GM21526 (cell line): ENCODE measurements around the gene KCNQ1.

Experiments
- ATAC-seq: cut with Tn5 transposase; IDR thresholded peaks from one replicate; pipeline ENCODE4 v1.9.1; 2021; ENCODE audit warnings: moderate library complexity; ENCODE audit not compliant: unreplicated experiment, low FRiP score

The KCNQ1 gene

GRCh38 chr11:2655834-2656622 is 211.2 kb downstream of the KCNQ1 start:
- no peak for ATAC-seq

DNA sequence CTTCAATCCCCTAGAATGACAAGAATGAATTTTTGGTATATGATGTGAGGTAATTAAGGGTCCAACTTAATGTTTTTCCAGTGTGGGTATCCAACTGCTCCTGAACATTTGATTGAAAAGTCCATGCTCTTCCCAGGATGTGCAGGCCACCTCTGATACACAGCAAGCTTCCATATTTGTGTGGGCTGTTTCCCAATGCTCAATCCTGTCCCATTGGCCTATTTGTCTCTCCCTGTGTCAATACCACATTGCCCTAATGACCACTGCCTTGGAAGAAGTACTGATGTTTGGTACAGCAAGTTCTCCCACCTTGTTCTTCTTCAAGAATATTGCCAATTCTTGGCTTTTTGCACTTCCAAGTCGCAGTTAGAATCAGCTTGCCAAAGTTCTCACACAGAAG is 212.1 kb downstream of the KCNQ1 start:
- no peak for ATAC-seq

- ATAC-seq = no peak
Observed at GRCh38 chr11:2657697-2658284, 213.0 kb downstream of the KCNQ1 start.

GRCh38 chr11:2660357-2660939 is 215.6 kb downstream of the KCNQ1 start:
- ATAC-seq = no peak

- no peak for ATAC-seq
Observed at GRCh38 chr11:2661173-2662023, 216.6 kb downstream of the KCNQ1 start.

- ATAC-seq = no peak
Observed at GRCh38 chr11:2662024-2662312, 217.2 kb downstream of the KCNQ1 start.

GRCh38 chr11:2662430-2663299 is 217.9 kb downstream of the KCNQ1 start:
- no peak for ATAC-seq

GRCh38 chr11:2663506-2663905 is 218.7 kb downstream of the KCNQ1 start:
- no peak for ATAC-seq

DNA sequence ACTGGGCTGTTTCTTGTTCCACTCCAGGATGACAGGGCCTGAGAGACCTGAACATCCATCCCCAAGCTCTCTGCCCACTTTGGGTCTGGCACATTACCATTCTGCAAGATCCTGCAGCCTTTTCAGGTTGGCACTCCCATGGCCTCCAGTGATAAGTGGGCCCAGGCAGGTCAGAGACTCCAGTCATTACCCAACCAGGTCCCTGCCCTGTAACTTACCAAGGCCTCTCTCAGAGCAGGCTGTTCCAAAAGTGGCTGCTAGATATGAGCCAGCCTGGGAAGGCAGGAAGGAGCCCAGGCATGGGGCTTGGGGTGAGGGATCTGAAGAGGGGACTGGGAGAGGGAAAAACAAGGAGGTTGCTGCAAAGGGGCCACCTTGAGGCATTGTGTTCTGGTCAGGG is 219.1 kb downstream of the KCNQ1 start:
- no peak for ATAC-seq

DNA sequence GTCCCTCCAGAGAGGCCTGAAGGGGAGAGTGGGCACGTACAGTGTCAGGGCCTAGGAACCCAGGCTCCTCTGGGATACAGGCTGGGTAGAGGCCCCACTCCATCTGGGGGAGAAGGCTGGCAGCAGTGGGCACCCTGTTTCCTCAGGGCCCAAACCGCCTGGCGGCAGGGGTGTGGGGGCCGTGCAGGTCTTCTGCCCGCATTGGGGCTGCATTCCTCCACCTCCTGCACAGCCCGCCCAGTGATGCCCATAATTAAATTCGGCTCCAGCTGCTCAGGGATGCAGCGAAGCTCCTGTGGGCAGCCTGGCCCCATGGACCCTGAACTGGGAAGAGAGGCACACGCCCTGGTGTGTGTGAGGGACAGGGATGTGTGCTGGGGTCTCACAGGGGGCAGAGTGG is 219.6 kb downstream of the KCNQ1 start:
- no peak for ATAC-seq

DNA sequence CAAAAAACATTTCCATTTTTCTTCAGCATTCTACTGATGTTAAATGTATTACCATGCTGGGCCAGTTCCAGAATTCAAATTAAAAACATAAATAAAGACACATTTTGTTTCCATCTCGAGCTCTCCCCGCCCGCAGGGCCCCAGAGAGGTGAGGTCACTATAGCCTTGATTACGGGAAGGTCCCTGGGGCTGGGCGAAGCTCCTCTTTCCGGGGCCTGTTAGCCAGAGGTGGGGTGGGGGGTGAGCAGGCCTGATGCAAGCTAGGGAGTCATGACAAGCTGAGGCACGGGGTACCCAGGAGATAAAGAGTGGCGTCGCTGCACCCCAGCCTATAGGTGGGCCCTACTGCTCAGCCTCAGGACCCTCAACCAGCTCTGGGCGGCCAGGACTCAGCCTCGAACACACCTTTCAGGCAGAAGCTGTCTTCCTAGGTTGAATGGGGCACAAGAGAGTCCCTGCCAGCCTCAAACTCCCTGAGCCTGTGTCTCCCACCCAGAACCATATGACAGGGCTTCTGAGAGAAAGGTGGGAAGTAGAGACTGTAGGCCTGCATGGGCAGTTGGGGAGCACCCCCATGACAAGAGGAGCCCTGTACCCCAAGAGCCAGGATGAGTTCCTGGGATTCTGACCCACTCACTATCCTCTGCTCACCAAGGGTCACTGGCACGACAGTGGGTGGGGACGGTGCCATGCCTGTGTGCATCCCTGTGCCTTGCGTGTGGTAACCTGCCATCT is 220.2 kb downstream of the KCNQ1 start:
- ATAC-seq = no peak

DNA sequence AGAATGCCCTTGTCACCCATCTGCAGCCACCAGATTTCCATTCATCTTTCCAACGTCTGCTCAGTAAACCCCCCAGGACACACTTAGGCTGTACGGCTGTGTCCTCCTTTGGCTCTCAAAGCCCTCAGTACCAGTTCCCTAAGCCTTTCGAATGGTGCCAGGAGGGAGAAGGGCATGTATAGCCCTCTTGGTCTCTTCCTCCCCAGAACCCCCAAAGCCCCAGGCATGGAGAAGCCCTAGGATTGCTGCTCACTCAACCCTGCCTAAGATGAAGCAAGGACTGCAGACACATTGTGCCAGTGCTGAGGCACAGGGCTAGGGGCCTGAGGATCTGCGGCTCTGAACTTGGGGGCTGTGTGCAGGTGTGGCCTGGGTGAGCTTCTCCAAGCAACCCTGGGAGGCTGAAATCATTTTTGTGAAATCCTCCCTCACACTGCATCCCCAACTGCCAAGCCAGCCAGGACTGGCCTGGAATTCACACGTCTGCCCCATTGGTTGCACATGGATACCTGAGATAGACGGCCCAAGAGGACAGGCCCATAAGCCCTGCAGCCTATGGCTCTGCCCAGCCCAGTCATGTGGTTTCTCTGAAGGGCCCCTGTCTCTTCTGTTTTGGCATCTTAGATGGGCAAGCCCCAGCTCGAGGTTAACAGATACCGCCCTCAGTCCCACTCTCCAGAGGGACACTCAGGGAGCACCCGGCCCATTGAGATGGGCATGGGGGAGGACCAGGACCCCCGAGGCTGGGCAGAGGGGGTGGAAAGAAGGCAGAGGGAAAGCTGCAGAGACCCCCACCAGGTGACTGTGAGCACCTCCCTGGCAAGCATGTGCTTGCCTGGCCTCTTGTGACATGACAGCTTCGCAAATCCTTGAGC is 221.0 kb downstream of the KCNQ1 start:
- ATAC-seq = no peak

DNA sequence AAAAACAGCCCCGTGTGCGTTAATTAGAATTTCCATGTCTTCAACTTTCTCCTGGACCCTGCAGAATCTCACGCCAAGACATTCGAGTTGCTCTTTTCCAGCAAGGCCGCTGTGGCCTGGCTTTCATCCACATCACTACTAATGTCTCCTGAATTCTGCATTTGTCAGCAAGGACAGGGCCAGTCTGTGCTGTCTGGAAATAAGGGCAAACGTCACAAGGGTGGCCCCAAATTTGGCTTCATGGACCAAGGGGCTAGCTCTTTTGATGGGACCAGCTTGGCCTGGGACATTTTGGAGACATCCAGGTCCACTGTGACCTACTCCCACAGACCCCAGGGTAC is 221.6 kb downstream of the KCNQ1 start:
- no peak for ATAC-seq

DNA sequence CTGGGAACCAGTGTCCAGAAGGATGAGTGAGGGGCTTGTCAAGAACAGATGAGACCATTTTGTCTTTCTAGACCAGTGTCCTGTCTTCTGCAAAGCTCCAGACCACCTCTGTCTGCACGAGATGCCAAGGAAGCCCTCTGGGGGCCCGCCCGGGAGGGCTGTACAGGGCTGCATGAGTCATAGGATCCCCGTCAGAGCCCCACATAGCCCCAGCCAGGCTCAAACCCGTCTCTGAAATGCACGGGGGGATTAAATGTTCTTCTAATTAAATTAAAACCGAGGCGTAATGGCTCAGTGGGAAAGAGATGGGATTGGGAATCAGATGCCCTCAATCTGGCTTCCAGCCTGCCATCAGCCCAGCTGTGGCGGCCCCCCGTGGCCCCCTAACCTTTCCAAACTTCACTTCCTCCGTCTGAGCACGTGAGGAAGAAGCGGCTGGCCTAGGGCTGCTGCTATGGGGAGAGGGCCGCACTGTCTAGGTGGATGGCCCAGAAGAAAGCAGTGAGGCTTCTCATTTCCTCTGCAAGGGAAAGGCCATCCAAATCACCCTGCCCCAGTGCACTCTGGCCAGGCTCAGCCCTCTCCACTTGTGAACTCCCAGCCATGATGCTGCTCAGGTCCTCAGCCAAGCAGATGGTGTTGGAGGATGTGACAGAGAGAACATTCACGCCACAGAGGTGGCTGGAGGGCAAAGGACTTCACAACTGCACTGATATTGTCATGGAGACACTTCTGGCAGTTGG is 222.2 kb downstream of the KCNQ1 start:
- no peak for ATAC-seq

DNA sequence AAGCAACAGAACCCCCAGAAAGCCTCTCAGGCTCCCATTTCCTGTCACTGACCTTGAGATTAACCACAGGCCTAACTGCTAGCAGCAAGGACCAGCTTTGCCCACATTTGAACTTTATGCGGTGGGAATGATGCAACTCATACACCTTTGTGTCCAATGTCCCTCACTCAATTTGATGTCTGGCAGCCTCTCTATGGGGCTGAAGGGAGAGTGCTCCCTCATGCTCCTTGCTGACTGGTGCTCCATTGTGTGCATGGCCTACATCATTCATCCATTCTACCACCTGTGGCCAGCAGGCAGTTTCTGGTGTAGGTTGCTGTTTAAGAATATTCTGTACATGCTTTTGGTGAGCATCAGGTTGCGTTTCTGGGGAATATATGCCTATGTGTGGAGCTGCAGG is 223.1 kb downstream of the KCNQ1 start:
- no peak for ATAC-seq

DNA sequence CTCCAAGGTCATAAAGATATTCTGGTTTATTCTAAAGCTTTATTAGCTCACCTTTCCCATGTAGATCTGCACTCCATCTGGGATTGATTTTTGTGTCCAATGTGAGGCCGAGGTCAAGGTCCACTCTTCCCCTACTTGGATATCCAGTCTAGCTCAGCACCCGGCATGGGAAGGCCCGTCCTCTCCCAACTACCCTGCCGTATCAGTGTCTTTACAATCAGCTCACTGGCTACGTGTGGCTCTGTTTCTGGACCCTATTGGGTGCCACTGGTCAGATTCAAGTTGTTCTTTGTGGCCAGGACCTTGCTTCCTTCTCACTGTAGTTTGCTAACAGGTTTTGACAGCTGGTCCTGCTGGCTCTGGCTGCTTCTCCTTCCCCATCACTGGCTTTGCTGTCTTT is 224.1 kb downstream of the KCNQ1 start:
- no peak for ATAC-seq

DNA sequence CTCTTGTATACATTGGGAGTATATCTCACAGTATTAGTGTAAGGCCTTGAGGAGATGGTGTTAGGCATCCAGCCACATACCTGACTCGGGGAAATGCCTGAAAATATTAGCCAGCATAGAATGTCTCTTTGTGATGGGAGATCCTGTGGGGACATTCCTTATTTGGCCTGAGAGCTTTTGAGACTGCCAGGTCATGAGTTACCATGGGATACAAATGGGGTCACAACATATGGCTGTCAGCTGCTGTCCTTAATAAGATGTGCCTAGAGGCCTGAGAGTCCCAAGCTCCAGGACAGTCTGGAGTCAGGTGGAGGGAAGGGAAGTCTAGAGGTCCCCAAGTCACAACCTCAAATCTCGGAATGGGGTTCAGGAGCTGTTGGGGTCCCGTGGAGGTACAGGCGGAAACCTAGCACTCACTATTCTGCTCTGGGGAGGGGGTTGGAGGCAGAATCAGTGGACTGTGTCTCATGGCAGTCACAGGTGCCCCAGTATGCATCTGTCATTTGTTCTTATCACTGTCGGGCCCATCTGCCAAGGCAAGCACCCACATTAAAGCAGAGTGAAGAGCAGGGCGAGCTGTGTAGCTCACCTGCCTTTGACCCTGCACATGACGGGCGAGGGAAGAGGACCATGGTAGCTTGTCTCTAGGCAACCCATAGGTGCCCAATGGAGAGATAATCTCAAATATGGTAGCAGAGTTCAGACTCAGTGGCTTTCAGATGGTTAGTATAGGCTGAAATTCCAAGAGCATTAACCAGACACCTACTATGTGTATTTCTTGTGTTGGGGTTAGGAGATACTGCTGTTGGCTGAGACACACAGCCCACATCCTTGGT is 225.0 kb downstream of the KCNQ1 start:
- no peak for ATAC-seq
